ENCODE data around the gene DACT3.

DNA sequence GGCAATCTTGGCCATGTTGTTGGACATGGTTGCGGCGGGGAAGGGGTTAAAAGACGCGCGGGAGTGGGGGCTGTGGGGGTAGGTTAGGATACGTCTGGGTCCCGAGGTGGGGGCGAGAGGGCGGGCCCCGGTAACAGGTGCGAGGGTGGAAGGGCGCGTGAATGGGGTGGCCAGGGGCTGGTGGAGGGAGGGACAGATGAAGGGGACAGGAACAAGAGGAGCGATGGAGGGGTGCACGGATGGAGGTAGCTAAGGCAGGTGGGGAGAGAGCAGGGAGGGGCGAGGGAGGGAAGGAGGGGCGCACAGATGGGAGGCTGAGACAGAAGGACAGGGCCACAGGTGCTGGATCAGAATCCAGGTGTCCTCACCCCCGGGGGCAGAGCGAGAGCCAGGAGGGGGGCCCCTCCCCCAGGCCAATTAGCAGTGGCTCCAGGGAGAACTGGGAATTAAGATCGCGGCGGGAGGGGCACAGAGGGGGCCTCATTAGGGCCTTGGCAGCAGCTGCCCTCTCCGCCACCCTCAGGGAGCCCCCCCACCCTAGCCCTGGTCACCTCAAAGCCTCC lies 26.2 kb downstream of the DACT3 start:
- no peak for TF ChIP-seq MAX (IDR thresholded peaks at IDR 0.05)
- no peak for TF ChIP-seq GABPB1 (CRISPR knock-in tag; IDR thresholded peaks at IDR 0.05)

All from HepG2 (cell line).